ENCODE data around the gene LSMEM2. TPM values are rescaled to one million over a fixed set of nuclear protein-coding genes. Genes with fewer than 3 reads are reported as not detected.

The LSMEM2 gene
- total and polyA plus RNA-seq, 2 of the 8 experiments (the other 6 are each of a cell fraction or from before 2014, with no cell fraction given): 0.58 to 0.68 TPM

DNA sequence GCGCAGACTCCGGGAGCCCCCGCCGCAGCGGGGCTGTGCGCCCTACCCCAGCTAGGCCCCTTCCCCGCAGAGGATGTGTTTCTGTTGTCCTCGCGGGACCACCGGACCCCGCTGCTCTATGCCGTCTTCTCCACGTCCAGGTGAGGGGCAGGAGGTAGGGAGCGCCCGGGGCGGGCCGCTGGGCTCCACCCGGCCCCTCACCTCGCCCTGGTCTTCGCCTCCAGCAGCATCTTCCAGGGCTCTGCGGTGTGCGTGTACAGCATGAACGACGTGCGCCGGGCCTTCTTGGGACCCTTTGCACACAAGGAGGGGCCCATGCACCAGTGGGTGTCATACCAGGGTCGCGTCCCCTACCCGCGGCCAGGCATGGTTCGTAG, 5.2 kb upstream of the LSMEM2 start:
- Histone ChIP-seq H3K9ac (replicated peaks in 1 of 4; ENCODE audit: extremely low read depth in 1 of 4, low read depth in 3 of 4, low read length in 3 of 4) (no peak overlapping the region), H2BK5ac (ENCODE audit: low read depth, low read length) (no peak overlapping the region), H2BK15ac (ENCODE audit: low read length) (no peak overlapping the region), H3K36me3 (ENCODE audit: control insufficient read depth in 2 of 4, insufficient read depth in 4 of 4, low read length in 3 of 4) (no peaks in the 10 kb centered on the region), H4K8ac (ENCODE audit: extremely low read depth, insufficient read depth, low read length) (no peak overlapping the region), H3K56ac (replicated peaks; ENCODE audit: insufficient read length, low read depth, low read length) (no peak overlapping the region), H2BK120ac (replicated peaks; ENCODE audit: low read depth, low read length) (no peak overlapping the region), H2AFZ (ENCODE audit: low read length) (no peak overlapping the region), H4K5ac (ENCODE audit: insufficient read length, low read depth, low read length) (no peak overlapping the region), H3K79me1 (ENCODE audit: low read depth, low read length) (no peaks in the 10 kb centered on the region), H3K4me2 (ENCODE audit: insufficient read depth in 1 of 2, low read depth in 2 of 2, low read length in 2 of 2) (peak overlapping the region; percentile 2 to 75; a peak in 2 of 4 replicates), H3K9me3 (ENCODE audit: insufficient read depth in 2 of 2, low read depth in 1 of 2, low read length in 1 of 2) (no peaks in the 10 kb centered on the region; a peak in 1 of 4 replicates), H3K23me2 (ENCODE audit: low read depth, low read length) (peaks cover 2% of the 10 kb centered on the region; the same call in 1 of the 2 replicates), H4K20me1 (replicated peaks in 1 of 2; ENCODE audit: control insufficient read depth in 1 of 2, insufficient read depth in 2 of 2, low read length in 2 of 2) (no peaks in the 10 kb centered on the region), H3K23ac (ENCODE audit: insufficient read length) (no peak overlapping the region), H4K91ac (replicated peaks; ENCODE audit: insufficient read length, low read length) (no peak overlapping the region), H3K4me1 (replicated peaks in 1 of 4; ENCODE audit: control insufficient read depth in 3 of 4, insufficient read depth in 4 of 4, low read length in 3 of 4) (peaks cover 0 to 18% (median 16%) of the 10 kb centered on the region in 4 experiments; a peak in 6 of 7 replicates), H3K79me2 (ENCODE audit: control insufficient read depth in 1 of 2, insufficient read depth in 2 of 2, low read length in 2 of 2) (no peaks in the 10 kb centered on the region), H3K18ac (ENCODE audit: extremely low read depth, low read length) (no peak overlapping the region), H3K4me3 (ENCODE audit: extremely low read depth in 1 of 4, insufficient read depth in 2 of 4, low read depth in 3 of 4, low read length in 4 of 4) (no peak overlapping the region), H3K14ac (ENCODE audit: insufficient read length) (no peak overlapping the region), H2AK5ac (ENCODE audit: low read depth, low read length) (no peak overlapping the region), H3K27me3 (replicated peaks in 1 of 4; ENCODE audit: control insufficient read depth in 3 of 4, extremely low read depth in 1 of 4, insufficient read depth in 3 of 4, low read length in 3 of 4) (peaks cover 27 to 54% (median 42%) of the 10 kb centered on the region in 4 experiments), H3K4ac (replicated peaks; ENCODE audit: insufficient read length, low read depth, low read length) (no peak overlapping the region), H2BK12ac (ENCODE audit: low read depth, low read length) (no peak overlapping the region), H2BK20ac (ENCODE audit: low read length) (no peak overlapping the region), H3K27ac (ENCODE audit: low read depth, low read length) (no peak overlapping the region)
- POLR2A ChIA-PET (ENCODE audit: partially characterized antibody): interaction anchor here (0.6 to 2.2 kb wide), 2 partner anchors 14 to 47 kb away, joined by 3 to 7 read pairs; no protein-coding TSS in a partner anchor
- FAIRE-seq (no peak), DNase-seq (ENCODE audit: low read depth in 1 of 2, low spot score in 2 of 2) (no peak)
- 87% methylated on average over 26 of the region's 31 CpGs; no CpG with 5 or more reads in 1 of the 2 experiments for WGBS, 2 experiments (ENCODE audit: extremely low coverage in 1 of 2, insufficient coverage in 1 of 2, insufficient read length in 1 of 2, insufficient replicate concordance in 2 of 2, low coverage in 1 of 2, low lambda C conversion rate in 2 of 2, missing lambda C conversion rate in 1 of 2)
- CTCF ChIA-PET (ENCODE audit: partially characterized antibody): interaction anchor here (1.0 to 53.5 kb wide), 5 partner anchors 16 to 80 kb away, joined by 3 to 2149 read pairs (median 37); partner anchors contain the start of genes GNAI2, GNAT1 and SLC38A3
- no peak for TF ChIP-seq POU5F1 (IDR thresholded peaks at IDR 0.05; ENCODE audit: low read depth, low read length)
- no peak for TF ChIP-seq TAF7 (optimal IDR thresholded peaks at IDR 0.05; ENCODE audit: borderline replicate concordance, low read depth, low read length)
- TF ChIP-seq CREB1 (IDR thresholded peaks at IDR 0.05): no peak
- TF ChIP-seq KDM5A (IDR thresholded peaks at IDR 0.05; ENCODE audit: low read length): no peak
- no peak for TF ChIP-seq JUND (IDR thresholded peaks at IDR 0.05; ENCODE audit: low read length)
- no peak for TF ChIP-seq RAD21 (IDR thresholded peaks at IDR 0.05 in 1 of 2, conservative IDR thresholded peaks at IDR 0.05 in 1 of 2; ENCODE audit: low read depth in 2 of 2, low read length in 2 of 2)
- TF ChIP-seq YY1 (IDR thresholded peaks at IDR 0.05; ENCODE audit: low read depth, low read length): no peak
- no peak for TF ChIP-seq EZH2 (IDR thresholded peaks at IDR 0.05; ENCODE audit: low read depth, low read length, severe bottlenecking)
- TF ChIP-seq NRF1 (IDR thresholded peaks at IDR 0.05; ENCODE audit: low read depth, low read length): no peak
- TF ChIP-seq, protein P1, sequence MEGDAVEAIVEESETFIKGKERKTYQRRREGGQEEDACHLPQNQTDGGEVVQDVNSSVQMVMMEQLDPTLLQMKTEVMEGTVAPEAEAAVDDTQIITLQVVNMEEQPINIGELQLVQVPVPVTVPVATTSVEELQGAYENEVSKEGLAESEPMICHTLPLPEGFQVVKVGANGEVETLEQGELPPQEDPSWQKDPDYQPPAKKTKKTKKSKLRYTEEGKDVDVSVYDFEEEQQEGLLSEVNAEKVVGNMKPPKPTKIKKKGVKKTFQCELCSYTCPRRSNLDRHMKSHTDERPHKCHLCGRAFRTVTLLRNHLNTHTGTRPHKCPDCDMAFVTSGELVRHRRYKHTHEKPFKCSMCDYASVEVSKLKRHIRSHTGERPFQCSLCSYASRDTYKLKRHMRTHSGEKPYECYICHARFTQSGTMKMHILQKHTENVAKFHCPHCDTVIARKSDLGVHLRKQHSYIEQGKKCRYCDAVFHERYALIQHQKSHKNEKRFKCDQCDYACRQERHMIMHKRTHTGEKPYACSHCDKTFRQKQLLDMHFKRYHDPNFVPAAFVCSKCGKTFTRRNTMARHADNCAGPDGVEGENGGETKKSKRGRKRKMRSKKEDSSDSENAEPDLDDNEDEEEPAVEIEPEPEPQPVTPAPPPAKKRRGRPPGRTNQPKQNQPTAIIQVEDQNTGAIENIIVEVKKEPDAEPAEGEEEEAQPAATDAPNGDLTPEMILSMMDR (IDR thresholded peaks at IDR 0.05; ENCODE audit: control extremely low read depth in 1 of 3, insufficient read depth in 1 of 3, low read depth in 1 of 3, low read length in 3 of 3): no peak
- no peak for TF ChIP-seq BACH1 (IDR thresholded peaks at IDR 0.05; ENCODE audit: low read length)
- no peak for TF ChIP-seq CHD1 (IDR thresholded peaks at IDR 0.05; ENCODE audit: low read depth, low read length)
